Measurements from ENCODE around the gene ARPP21. TPM values are rescaled to one million over a fixed set of nuclear protein-coding genes. Genes with fewer than 3 reads are reported as not detected.

The ARPP21 gene
- total RNA-seq, 6 experiments from 2014 or later, result not detected

DNA sequence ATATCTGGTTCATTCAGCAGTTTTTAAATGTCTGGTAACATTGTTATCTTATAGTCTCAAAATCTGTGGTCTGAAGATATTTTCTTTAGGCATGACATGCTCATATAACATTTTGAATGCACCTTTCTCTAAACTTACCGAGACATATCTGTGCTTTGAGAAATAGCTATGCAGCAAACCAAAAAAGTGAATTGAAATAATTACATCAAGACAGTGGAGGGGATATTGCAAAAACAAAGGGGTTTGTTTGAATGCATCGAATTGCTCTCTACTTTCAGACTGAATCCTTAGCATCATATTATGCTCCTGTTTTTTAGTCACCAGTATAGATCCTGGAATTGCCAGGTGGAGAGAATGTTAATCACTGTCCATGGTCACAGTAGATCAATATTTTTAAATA lies 5.1 kb downstream of the ARPP21 start:
- TF ChIP-seq, protein P1, sequence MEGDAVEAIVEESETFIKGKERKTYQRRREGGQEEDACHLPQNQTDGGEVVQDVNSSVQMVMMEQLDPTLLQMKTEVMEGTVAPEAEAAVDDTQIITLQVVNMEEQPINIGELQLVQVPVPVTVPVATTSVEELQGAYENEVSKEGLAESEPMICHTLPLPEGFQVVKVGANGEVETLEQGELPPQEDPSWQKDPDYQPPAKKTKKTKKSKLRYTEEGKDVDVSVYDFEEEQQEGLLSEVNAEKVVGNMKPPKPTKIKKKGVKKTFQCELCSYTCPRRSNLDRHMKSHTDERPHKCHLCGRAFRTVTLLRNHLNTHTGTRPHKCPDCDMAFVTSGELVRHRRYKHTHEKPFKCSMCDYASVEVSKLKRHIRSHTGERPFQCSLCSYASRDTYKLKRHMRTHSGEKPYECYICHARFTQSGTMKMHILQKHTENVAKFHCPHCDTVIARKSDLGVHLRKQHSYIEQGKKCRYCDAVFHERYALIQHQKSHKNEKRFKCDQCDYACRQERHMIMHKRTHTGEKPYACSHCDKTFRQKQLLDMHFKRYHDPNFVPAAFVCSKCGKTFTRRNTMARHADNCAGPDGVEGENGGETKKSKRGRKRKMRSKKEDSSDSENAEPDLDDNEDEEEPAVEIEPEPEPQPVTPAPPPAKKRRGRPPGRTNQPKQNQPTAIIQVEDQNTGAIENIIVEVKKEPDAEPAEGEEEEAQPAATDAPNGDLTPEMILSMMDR (IDR thresholded peaks at IDR 0.05), result no peak
- Mint-ChIP-seq H3K4me1 (ENCODE audit: low read depth) (no peaks in the 10 kb centered on the region), H3K36me3 (ENCODE audit: low read depth) (0 out of 2 replicates have a peak, but pooled peaks cover 3% of the 10 kb centered on the region), H3K27me3 (ENCODE audit: insufficient read depth) (peaks cover 2% of the 10 kb centered on the region; the same call in 1 of the 2 replicates), H3K9me3 (peaks cover 17% of the 10 kb centered on the region), H3K27ac (no peak overlapping the region), H3K4me3 (no peak overlapping the region)
- no peak for DNase-seq

DNA sequence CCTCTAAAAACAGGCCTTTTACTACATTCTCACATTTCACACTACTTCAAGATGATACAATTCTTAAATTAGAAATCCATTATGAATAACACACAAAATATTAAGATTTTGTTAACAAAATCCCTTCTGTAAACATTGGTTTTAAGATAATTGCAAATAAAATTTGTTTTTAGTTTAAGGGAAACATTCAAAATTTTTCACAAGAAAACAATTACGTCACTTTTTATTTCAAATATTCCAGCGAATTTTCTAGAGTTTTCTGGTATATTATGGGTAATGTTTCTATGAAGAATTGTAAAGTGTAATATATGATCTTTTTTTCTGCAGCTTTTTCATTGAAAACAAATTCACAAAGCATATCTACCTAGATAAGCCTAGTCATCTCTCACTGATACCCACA lies 5.9 kb downstream of the ARPP21 start:
- TF ChIP-seq, protein P1 (IDR thresholded peaks at IDR 0.05), result no peak
- no peaks in the 10 kb centered on the region for H3K4me1 Mint-ChIP-seq (ENCODE audit: low read depth)
- H3K4me3 Mint-ChIP-seq, result no peak overlapping the region
- peaks cover 18% of the 10 kb centered on the region for H3K9me3 Mint-ChIP-seq
- DNase-seq, result no peak
- no peak overlapping the region for H3K27ac Mint-ChIP-seq
- H3K36me3 Mint-ChIP-seq (ENCODE audit: low read depth), result no peaks in the 10 kb centered on the region
- H3K27me3 Mint-ChIP-seq (ENCODE audit: insufficient read depth), result no peaks in the 10 kb centered on the region

DNA sequence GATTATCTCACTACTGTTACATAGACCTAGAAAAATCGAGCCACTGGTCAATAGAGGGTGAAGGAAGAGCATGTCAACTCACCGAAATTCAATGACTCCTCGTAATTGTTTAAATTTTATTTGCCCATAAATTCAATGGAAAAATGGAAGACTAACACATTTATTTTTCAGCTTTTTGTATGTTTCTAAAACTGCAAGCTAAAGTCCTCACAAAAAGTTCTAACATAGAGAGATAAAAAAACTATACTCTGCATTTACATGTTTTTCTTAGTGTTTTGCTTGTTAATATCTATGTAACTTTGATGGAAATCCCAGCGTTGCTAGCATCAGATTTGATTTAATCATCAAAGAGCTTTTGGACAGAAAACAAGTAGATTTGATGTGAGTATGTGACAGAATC lies 6.8 kb downstream of the ARPP21 start:
- H3K4me1 Mint-ChIP-seq (ENCODE audit: low read depth), result no peaks in the 10 kb centered on the region
- no peak overlapping the region for H3K27ac Mint-ChIP-seq
- peaks cover 20% of the 10 kb centered on the region for H3K9me3 Mint-ChIP-seq
- no peak overlapping the region for H3K4me3 Mint-ChIP-seq
- DNase-seq, result no peak
- H3K27me3 Mint-ChIP-seq (ENCODE audit: insufficient read depth), result no peaks in the 10 kb centered on the region
- H3K36me3 Mint-ChIP-seq (ENCODE audit: low read depth), result no peaks in the 10 kb centered on the region
- TF ChIP-seq, protein P1 (IDR thresholded peaks at IDR 0.05), result no peak

DNA sequence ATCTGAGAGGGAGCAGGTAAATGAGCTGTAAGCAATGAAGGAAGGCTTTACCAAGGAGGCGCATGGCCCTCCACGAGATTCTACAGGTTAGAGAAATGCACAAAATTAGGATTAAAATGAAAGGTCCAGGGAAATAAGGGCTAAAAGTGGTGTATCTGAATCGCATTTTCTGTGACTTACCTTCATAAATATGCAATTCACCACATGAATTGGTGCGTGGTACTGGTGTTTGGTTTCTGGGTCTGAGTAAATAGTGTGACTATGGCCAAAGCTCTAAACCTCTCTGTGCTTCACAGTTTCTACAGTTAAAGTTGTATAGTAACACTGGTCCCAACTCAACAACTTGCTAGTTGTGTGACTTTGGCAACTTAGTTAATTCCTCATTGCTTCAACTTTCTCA lies 8.1 kb downstream of the ARPP21 start:
- no peaks in the 10 kb centered on the region for H3K36me3 Mint-ChIP-seq (ENCODE audit: low read depth)
- peaks cover 20% of the 10 kb centered on the region for H3K9me3 Mint-ChIP-seq
- no peak overlapping the region for H3K4me3 Mint-ChIP-seq
- H3K4me1 Mint-ChIP-seq (ENCODE audit: low read depth), result no peaks in the 10 kb centered on the region
- DNase-seq, result no peak
- H3K27ac Mint-ChIP-seq, result no peak overlapping the region
- H3K27me3 Mint-ChIP-seq (ENCODE audit: insufficient read depth), result no peaks in the 10 kb centered on the region
- TF ChIP-seq, protein P1 (IDR thresholded peaks at IDR 0.05), result no peak

DNA sequence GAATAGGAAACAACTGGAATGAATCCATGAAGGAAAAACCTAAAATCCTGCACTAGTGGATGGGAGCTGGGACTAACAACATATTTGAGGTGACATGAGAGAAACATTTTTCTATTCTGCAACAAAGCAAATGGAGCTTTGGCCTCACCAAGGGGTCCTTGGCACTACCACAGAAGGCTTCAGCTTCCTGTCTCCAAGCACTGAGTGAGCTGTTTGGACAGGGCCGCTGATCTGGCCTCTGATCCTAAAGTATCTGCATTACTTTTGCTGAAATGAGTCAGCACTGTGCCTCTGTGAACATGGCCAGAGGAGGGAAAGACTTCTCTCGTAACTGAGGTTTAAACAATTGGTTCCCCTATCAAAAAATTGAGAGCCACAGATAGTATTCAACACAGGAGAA lies 9.0 kb downstream of the ARPP21 start:
- Mint-ChIP-seq H3K36me3 (ENCODE audit: low read depth) (no peaks in the 10 kb centered on the region), H3K4me1 (ENCODE audit: low read depth) (no peaks in the 10 kb centered on the region)

More for the DNA sequence above, 9.0 kb downstream of the ARPP21 start:
- no peak for DNase-seq
- Mint-ChIP-seq H3K27me3 (ENCODE audit: insufficient read depth) (no peaks in the 10 kb centered on the region), H3K27ac (no peak overlapping the region), H3K9me3 (peaks cover 20% of the 10 kb centered on the region), H3K4me3 (no peak overlapping the region)
- TF ChIP-seq, protein P1 (IDR thresholded peaks at IDR 0.05), result no peak

Measured in HFFc6 (cell line).